ENCODE results near the gene CCDC134. TPM values are rescaled to one million over a fixed set of nuclear protein-coding genes. Genes with fewer than 3 reads are reported as not detected.

Gene CCDC134
- total RNA-seq, 1 donor, result 8.3 TPM

DNA sequence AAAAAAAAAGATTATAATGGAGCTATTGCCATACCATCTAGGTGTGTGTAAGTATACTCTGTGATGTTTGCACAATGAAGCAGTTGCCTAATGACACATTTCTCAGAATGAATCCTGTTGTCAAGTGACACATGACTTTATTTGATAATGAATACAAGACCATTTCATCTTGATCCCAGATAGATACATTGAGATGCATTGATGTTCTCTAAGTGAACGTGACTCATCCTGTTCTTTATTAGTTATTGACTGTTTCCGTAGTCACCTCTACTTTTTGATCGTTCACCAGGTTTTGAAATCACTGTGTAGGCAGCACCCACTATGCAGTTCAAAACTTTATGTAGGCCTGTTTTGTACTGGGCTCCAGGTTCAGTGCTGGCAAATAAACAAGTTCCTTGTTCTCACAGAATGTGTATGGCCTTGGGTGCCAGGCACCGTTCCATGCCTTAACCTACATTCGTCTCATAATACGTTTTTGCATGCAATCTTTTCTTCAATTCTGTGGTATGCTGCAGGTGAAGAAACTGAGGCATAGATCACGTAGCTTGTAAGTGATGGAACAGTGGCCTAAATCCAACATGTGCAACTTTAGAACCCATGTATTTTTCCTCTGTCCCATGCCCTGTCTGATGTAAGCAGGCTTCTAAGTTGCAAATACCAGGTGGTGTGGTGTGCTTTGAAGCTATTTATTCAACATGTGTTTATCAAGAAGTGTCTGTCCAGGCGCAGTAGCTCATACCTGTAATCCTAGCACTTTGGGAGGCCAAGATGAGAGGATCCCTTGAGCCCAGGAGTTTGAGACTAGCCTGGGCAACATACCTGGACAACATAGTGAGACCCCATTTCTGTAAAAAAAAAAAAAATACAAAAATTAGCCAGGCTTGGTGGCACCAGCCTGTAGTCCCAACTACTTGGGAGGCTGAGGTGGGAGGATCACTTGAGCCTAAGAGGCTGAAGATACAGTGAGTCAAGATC lies 42.8 kb downstream of the CCDC134 start:
- no peak overlapping the region for H3K4me3 ChIP-seq (ENCODE audit: insufficient read depth, low read length)
- no peak overlapping the region for H2AFZ ChIP-seq (ENCODE audit: low read length)
- no peak for DNase-seq (ENCODE audit: insufficient read length, low spot score, missing footprints)
- peaks cover 54% of the 10 kb centered on the region for H4K20me1 ChIP-seq (ENCODE audit: insufficient read depth, low read length)
- no peaks in the 10 kb centered on the region for H3K27me3 ChIP-seq (ENCODE audit: insufficient read depth, low read length)
- no peak overlapping the region for H3K4me2 ChIP-seq (ENCODE audit: insufficient read depth, low read length)
- peaks cover 92% of the 10 kb centered on the region for H3K79me2 ChIP-seq (ENCODE audit: insufficient read depth, low read length)
- TF ChIP-seq, protein P1, sequence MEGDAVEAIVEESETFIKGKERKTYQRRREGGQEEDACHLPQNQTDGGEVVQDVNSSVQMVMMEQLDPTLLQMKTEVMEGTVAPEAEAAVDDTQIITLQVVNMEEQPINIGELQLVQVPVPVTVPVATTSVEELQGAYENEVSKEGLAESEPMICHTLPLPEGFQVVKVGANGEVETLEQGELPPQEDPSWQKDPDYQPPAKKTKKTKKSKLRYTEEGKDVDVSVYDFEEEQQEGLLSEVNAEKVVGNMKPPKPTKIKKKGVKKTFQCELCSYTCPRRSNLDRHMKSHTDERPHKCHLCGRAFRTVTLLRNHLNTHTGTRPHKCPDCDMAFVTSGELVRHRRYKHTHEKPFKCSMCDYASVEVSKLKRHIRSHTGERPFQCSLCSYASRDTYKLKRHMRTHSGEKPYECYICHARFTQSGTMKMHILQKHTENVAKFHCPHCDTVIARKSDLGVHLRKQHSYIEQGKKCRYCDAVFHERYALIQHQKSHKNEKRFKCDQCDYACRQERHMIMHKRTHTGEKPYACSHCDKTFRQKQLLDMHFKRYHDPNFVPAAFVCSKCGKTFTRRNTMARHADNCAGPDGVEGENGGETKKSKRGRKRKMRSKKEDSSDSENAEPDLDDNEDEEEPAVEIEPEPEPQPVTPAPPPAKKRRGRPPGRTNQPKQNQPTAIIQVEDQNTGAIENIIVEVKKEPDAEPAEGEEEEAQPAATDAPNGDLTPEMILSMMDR (IDR thresholded peaks at IDR 0.05; ENCODE audit: extremely low read depth, low read depth, low read length), result no peak
- peaks cover 6% of the 10 kb centered on the region for H3K4me1 ChIP-seq (ENCODE audit: insufficient read depth, low read length)
- H3K27ac ChIP-seq (ENCODE audit: low read depth, low read length), result no peak overlapping the region
- H3K9me3 ChIP-seq (ENCODE audit: low read depth, low read length), result no peaks in the 10 kb centered on the region
- no peaks in the 10 kb centered on the region for H3K36me3 ChIP-seq (ENCODE audit: insufficient read depth, low read length)

DNA sequence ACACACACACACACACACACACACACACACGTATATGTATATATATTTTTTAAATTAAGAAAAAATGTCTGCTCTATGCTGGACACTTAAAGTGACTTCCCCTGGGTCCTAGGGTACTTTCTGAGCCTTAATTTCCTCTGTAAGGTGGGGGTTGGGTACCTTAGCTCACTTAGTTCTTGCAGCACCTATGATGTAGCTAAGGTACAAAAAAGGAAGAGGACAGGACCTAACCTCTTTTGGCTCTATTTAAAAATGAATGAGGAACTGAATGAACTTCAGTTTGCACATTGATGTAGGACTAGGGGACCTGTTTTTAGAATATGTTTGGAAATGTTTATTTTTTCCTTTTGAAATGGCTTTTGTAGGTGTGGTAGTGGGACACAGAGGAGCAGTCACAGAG lies 43.6 kb downstream of the CCDC134 start:
- peaks cover 6% of the 10 kb centered on the region for H3K4me1 ChIP-seq (ENCODE audit: insufficient read depth, low read length)
- no peaks in the 10 kb centered on the region for H3K27me3 ChIP-seq (ENCODE audit: insufficient read depth, low read length)
- TF ChIP-seq, protein P1 (IDR thresholded peaks at IDR 0.05; ENCODE audit: extremely low read depth, low read depth, low read length), result no peak
- no peak overlapping the region for H3K4me2 ChIP-seq (ENCODE audit: insufficient read depth, low read length)
- no peak overlapping the region for H3K27ac ChIP-seq (ENCODE audit: low read depth, low read length)
- no peak overlapping the region for H3K4me3 ChIP-seq (ENCODE audit: insufficient read depth, low read length)
- no peak for DNase-seq (ENCODE audit: insufficient read length, low spot score, missing footprints)
- H4K20me1 ChIP-seq (ENCODE audit: insufficient read depth, low read length), result peaks cover 60% of the 10 kb centered on the region
- peaks cover 90% of the 10 kb centered on the region for H3K79me2 ChIP-seq (ENCODE audit: insufficient read depth, low read length)
- H3K36me3 ChIP-seq (ENCODE audit: insufficient read depth, low read length), result no peaks in the 10 kb centered on the region
- H3K9me3 ChIP-seq (ENCODE audit: low read depth, low read length), result no peaks in the 10 kb centered on the region
- no peak overlapping the region for H2AFZ ChIP-seq (ENCODE audit: low read length)

DNA sequence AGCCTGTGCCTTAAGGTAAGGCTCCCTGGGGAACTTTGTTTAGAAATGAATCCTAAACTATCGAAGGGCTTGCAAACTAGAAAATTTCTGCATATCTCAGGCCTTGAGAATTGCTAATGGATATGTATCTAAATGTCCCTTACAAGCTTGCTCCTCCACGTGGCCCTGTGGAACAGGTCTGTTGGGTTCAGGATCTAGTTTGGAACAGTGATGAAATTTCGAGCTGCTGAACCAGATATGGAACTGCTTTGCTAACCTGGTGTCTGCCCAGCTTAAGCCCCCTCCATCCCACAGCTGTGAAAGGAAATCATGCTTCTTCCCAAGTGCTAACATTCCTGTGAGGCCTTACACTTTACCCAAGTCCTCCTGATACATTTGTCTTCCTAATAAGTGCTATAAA lies 44.0 kb downstream of the CCDC134 start:
- TF ChIP-seq, protein P1 (IDR thresholded peaks at IDR 0.05; ENCODE audit: extremely low read depth, low read depth, low read length), result no peak
- peaks cover 6% of the 10 kb centered on the region for H3K4me1 ChIP-seq (ENCODE audit: insufficient read depth, low read length)
- no peak for DNase-seq (ENCODE audit: insufficient read length, low spot score, missing footprints)
- no peaks in the 10 kb centered on the region for H3K9me3 ChIP-seq (ENCODE audit: low read depth, low read length)
- H2AFZ ChIP-seq (ENCODE audit: low read length), result no peak overlapping the region
- H3K27me3 ChIP-seq (ENCODE audit: insufficient read depth, low read length), result no peaks in the 10 kb centered on the region
- peaks cover 64% of the 10 kb centered on the region for H4K20me1 ChIP-seq (ENCODE audit: insufficient read depth, low read length)
- H3K4me2 ChIP-seq (ENCODE audit: insufficient read depth, low read length), result no peak overlapping the region
- H3K27ac ChIP-seq (ENCODE audit: low read depth, low read length), result no peak overlapping the region
- no peak overlapping the region for H3K4me3 ChIP-seq (ENCODE audit: insufficient read depth, low read length)
- peaks cover 89% of the 10 kb centered on the region for H3K79me2 ChIP-seq (ENCODE audit: insufficient read depth, low read length)
- H3K36me3 ChIP-seq (ENCODE audit: insufficient read depth, low read length), result no peaks in the 10 kb centered on the region

Data from osteoblast (primary cell).